Keratinocyte (primary cell): Measurements from ENCODE around the gene ADM5. TPM values are rescaled to one million over a fixed set of nuclear protein-coding genes. Genes with fewer than 3 reads are reported as not detected.

Experiments
- DNase-seq: peaks from one replicate; pipeline ENCODE4 v3.0.0-alpha.2; 2011; ENCODE audit warnings: low read depth, missing footprints, low spot score
- FAIRE-seq: peaks from 2 replicates; lab custom pipeline; 2011; peaks lifted over from hg19 to GRCh38; lab: Jason Lieb, UNC
- H2AFZ ChIP-seq: 2 replicates; pipeline ENCODE4 v1.6.0; 2012; ENCODE audit warnings: low read length, control low read depth, inconsistent platforms; ENCODE audit not compliant: control insufficient read depth
- H3K27ac ChIP-seq: 2 replicates; pipeline ENCODE4 v1.5.1; 2011; ENCODE audit warnings: low read length; ENCODE audit not compliant: control insufficient read depth, insufficient read depth
- H3K27me3 ChIP-seq: 3 replicates; pipeline ENCODE4 v1.6.0; 2011; ENCODE audit warnings: low read length; ENCODE audit not compliant: control insufficient read depth, insufficient read depth; ENCODE audit errors: extremely low read depth
- H3K36me3 ChIP-seq, 2 experiments: 2 replicates in 1 of 2; 3 replicates in 1 of 2; pipeline ENCODE4 v1.5.1; 2011; ENCODE audit warnings: low read length in 2 of 2, mild to moderate bottlenecking in 1 of 2; ENCODE audit not compliant: control insufficient read depth in 2 of 2, insufficient read depth in 2 of 2; ENCODE audit errors: extremely low read depth in 1 of 2
- H3K4me1 ChIP-seq: 3 replicates; pipeline ENCODE4 v1.5.1; 2011; ENCODE audit warnings: low read length; ENCODE audit not compliant: control insufficient read depth, insufficient read depth; ENCODE audit errors: extremely low read depth
- H3K4me2 ChIP-seq: 3 replicates; pipeline ENCODE4 v1.6.0; 2011; ENCODE audit warnings: low read depth, low read length; ENCODE audit not compliant: control insufficient read depth, insufficient read depth; ENCODE audit errors: extremely low read depth
- H3K4me3 ChIP-seq, 3 experiments: fragments of 200-600 bp in 1 of 3; sonication (generic) in 1 of 3; 2 replicates in 2 of 3; 3 replicates in 1 of 3; pipeline ENCODE4 v1.5.1; 2011 to 2016; ENCODE audit warnings: low read length in 3 of 3, mild to moderate bottlenecking in 3 of 3, control low read depth in 2 of 3, inconsistent platforms in 1 of 3, low read depth in 1 of 3, mixed read lengths in 1 of 3, mixed run types in 1 of 3, moderate library complexity in 1 of 3; ENCODE audit not compliant: control insufficient read depth in 2 of 3, insufficient read depth in 2 of 3; ENCODE audit errors: extremely low read depth in 1 of 3
- H3K79me2 ChIP-seq: 2 replicates; pipeline ENCODE4 v1.6.0; 2012; ENCODE audit warnings: low read length; ENCODE audit not compliant: control insufficient read depth, insufficient read depth
- H3K9ac ChIP-seq: 3 replicates; pipeline ENCODE4 v1.6.0; 2011; ENCODE audit warnings: low read length; ENCODE audit not compliant: control insufficient read depth, insufficient read depth; ENCODE audit errors: extremely low read depth
- H3K9me1 ChIP-seq: 3 replicates; pipeline ENCODE4 v1.6.0; 2011; ENCODE audit warnings: low read length; ENCODE audit not compliant: control insufficient read depth, insufficient read depth; ENCODE audit errors: extremely low read depth
- H3K9me3 ChIP-seq: 2 replicates; pipeline ENCODE4 v1.5.1; 2012; ENCODE audit warnings: low read depth, low read length; ENCODE audit not compliant: control insufficient read depth
- H4K20me1 ChIP-seq: 3 replicates; pipeline ENCODE4 v1.6.0; 2011; ENCODE audit warnings: low read length; ENCODE audit not compliant: control insufficient read depth, insufficient read depth; ENCODE audit errors: extremely low read depth
- CTCF ChIP-seq, 3 experiments: IDR thresholded peaks in 1 of 3; conservative IDR thresholded peaks in 1 of 3; optimal IDR thresholded peaks in 1 of 3; 2 replicates in 2 of 3; 3 replicates in 1 of 3; pipeline versions ENCODE3 to v1.5.1; 2011; ENCODE audit warnings: low read length in 3 of 3, mild to moderate bottlenecking in 3 of 3, moderate library complexity in 2 of 3, control low read depth in 1 of 3, inconsistent platforms in 1 of 3; ENCODE audit not compliant: insufficient read depth in 2 of 3; ENCODE audit errors: extremely low read depth in 1 of 3
- EZH2 ChIP-seq: IDR thresholded peaks from one replicate; pipeline ENCODE4 v1.6.1; 2012; ENCODE audit warnings: inconsistent platforms, mild to moderate bottlenecking, low read length, moderate library complexity
- dilution Hi-C: fragments of 300-500 bp; cut with MboI; formaldehyde crosslinking; loops from one replicate; pipeline ENCODE4 v1.7.0; 2020; ENCODE audit warnings: low sequenced_read_pairs; ENCODE audit not compliant: extremely low pct_ligation_motif_present
- polyA plus RNA-seq, 5 experiments: library from polyadenylated mRNA; depleted of rRNA in 3 of 5; stranded (reverse) in 3 of 5; stranded (forward) in 1 of 5; unstranded in 1 of 5; fragments of >200 nt; gene quantifications; 1 replicate in 1 of 5; 2 replicates in 3 of 5; 3 replicates in 1 of 5; pipeline versions ENCODE4 v1.2.1 to v1.2.3, GENCODE V29; 2011 to 2012; ENCODE audit warnings: missing spikeins in 2 of 5, low read depth in 1 of 5, low replicate concordance in 1 of 5

The ADM5 gene
- polyA plus RNA-seq, 1 donor (not counting 4 experiments of a cell fraction or from before 2014, with no cell fraction given): 0.73 TPM

- Histone ChIP-seq H3K4me3 (no peak overlapping the region), H2AFZ (no peak overlapping the region), H3K9ac (no peak overlapping the region), H4K20me1 (peaks cover 11% of the 10 kb centered on the region), H3K4me1 (peaks cover 12% of the 10 kb centered on the region), H3K27me3 (no peaks in the 10 kb centered on the region), H3K4me2 (peak overlapping the region; percentile 22), H3K79me2 (peaks cover 32% of the 10 kb centered on the region), H3K9me3 (no peaks in the 10 kb centered on the region), H3K9me1 (no peaks in the 10 kb centered on the region), H3K36me3 (peaks cover 25 to 32% of the 10 kb centered on the region in 2 experiments), H3K27ac (no peak overlapping the region)
- dilution Hi-C loops: no loop called here
- FAIRE-seq (no peak), DNase-seq (no peak)
- no peak for TF ChIP-seq EZH2
- TF ChIP-seq CTCF (optimal IDR thresholded peaks at IDR 0.05 in 1 of 3, IDR thresholded peaks at IDR 0.05 in 1 of 3, conservative IDR thresholded peaks at IDR 0.05 in 1 of 3; ENCODE audit: extremely low read depth in 1 of 3, insufficient read depth in 2 of 3, low read length in 3 of 3): no peak
Observed at GRCh38 chr19:49663224-49663623, 26.2 kb upstream of the ADM5 start.

DNA sequence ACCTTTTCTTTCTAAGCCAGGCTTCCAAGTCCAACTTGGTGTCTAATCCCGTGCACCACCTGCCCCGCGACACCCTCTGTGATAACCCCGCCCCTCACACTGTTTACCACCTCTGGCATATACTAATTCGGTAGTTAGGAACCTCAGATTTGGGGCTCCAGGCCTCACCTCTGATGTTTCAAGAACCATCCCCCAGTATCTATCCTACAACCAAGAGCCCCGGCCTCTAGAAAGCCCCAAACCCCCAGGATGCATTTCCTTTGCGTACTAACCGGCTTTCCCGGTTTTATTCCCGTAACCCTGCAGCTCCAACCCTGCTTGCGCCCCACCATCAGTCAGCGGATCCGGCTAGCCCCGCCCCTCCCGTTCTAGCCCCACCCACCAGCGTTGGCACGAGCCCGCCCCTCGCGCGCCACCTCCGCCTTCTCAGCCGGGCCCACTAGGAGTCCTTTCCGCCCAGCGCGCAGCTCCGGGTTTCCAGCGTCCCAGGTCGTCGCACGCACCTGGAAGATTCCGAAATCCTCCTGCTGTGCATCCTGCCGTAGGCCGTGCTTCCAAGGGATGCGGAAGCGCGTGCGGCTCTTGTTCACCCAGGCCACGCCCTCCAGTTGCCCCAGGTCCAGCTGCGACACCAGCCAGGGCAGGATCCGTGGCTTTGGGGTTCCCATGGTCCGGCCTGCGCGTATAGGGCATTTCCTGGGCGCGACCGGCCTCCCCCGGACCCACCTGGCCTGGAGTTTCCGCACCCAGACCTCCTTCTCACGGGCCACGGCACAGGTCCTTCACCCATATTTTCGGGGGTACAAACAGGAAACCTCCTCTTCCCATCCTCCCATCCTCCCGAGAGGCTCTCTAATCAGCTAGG, 25.0 kb upstream of the ADM5 start:
- peaks cover 32% of the 10 kb centered on the region for H3K79me2 ChIP-seq

More for the DNA sequence above, 25.0 kb upstream of the ADM5 start:
- Histone ChIP-seq H2AFZ (peak overlapping the region; percentile 19), H4K20me1 (peaks cover 11% of the 10 kb centered on the region), H3K27ac (peak overlapping the region; percentile 90), H3K4me2 (peak overlapping the region; percentile 96), H3K27me3 (no peaks in the 10 kb centered on the region), H3K4me3 (peak overlapping the region; percentile 61 to 93 (median 85)), H3K36me3 (peaks cover 16 to 30% of the 10 kb centered on the region in 2 experiments), H3K9me1 (no peaks in the 10 kb centered on the region), H3K9ac (peak overlapping the region; percentile 93), H3K4me1 (peaks cover 12% of the 10 kb centered on the region), H3K9me3 (no peaks in the 10 kb centered on the region)
- dilution Hi-C loops: no loop called here
- FAIRE-seq: peak; percentile 39
- TF ChIP-seq EZH2 (no peak), CTCF (optimal IDR thresholded peaks at IDR 0.05 in 1 of 3, IDR thresholded peaks at IDR 0.05 in 1 of 3, conservative IDR thresholded peaks at IDR 0.05 in 1 of 3; ENCODE audit: extremely low read depth in 1 of 3, insufficient read depth in 2 of 3, low read length in 3 of 3) (peak in 1 of 3 experiments; percentile 26)
- peak; percentile 77 for DNase-seq
